ENCODE measurements around the gene PC. TPM values are rescaled to one million over a fixed set of nuclear protein-coding genes. Genes with fewer than 3 reads are reported as not detected.

Gene PC
- total RNA-seq, 1 experiment from 2014 or later: 24.5 TPM

DNA sequence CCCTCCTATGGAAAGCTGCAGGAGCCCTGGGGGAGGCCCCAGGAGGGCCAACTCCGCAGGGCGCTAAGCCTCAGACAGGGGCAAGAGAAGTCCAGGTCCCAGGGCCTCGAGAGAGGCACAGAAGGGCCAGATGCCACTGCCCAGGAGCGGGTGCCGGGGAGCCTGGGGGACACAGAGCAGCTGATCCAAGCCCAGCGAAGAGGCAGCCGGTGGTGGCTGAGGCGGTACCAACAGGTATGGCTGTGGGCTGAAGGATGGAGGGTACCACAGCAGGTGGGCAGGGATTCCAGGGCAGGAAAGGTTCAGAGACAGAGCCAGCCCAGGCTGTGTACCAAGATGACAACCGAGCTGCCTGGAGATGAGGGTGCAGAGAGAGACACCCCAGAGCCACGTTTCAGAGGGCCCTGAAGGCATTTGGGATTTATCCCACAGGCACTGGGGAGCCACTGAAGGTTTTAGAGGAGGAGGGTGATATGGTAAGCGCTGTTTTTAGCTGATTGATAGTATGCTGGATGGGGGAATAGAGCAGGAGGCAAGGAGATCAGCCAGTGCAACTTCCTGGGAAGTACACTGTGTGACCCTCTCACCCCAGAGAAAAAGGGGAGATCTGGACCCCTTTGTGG, 17.3 kb upstream of the PC start:
- Histone ChIP-seq H3K4me3 (ENCODE audit: low read length) (no peak overlapping the region), H3K79me2 (ENCODE audit: low read length) (no peaks in the 10 kb centered on the region), H2AFZ (ENCODE audit: low read length) (no peak overlapping the region), H3K9me3 (ENCODE audit: low read length) (no peaks in the 10 kb centered on the region; the same call in 1 of the 2 replicates), H3K27ac (ENCODE audit: low read length) (no peak overlapping the region), H3K36me3 (ENCODE audit: low read depth, low read length) (no peaks in the 10 kb centered on the region), H3K4me2 (ENCODE audit: low read length) (no peak overlapping the region), H4K20me1 (ENCODE audit: low read length) (no peaks in the 10 kb centered on the region), H3K9me2 (replicated peaks; ENCODE audit: low read length) (no peaks in the 10 kb centered on the region), H3K9ac (ENCODE audit: low read length) (no peak overlapping the region), H3K4me1 (ENCODE audit: insufficient read depth, low read length) (peaks cover 19% of the 10 kb centered on the region), H3K27me3 (ENCODE audit: low read length) (no peaks in the 10 kb centered on the region), H3F3A (ENCODE audit: low read length, unreplicated experiment) (no peaks in the 10 kb centered on the region)
- no peak for DNase-seq
- TF ChIP-seq, protein P1, sequence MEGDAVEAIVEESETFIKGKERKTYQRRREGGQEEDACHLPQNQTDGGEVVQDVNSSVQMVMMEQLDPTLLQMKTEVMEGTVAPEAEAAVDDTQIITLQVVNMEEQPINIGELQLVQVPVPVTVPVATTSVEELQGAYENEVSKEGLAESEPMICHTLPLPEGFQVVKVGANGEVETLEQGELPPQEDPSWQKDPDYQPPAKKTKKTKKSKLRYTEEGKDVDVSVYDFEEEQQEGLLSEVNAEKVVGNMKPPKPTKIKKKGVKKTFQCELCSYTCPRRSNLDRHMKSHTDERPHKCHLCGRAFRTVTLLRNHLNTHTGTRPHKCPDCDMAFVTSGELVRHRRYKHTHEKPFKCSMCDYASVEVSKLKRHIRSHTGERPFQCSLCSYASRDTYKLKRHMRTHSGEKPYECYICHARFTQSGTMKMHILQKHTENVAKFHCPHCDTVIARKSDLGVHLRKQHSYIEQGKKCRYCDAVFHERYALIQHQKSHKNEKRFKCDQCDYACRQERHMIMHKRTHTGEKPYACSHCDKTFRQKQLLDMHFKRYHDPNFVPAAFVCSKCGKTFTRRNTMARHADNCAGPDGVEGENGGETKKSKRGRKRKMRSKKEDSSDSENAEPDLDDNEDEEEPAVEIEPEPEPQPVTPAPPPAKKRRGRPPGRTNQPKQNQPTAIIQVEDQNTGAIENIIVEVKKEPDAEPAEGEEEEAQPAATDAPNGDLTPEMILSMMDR (conservative IDR thresholded peaks at IDR 0.05; ENCODE audit: low read depth, low read length): no peak
- TF ChIP-seq EZH2 (IDR thresholded peaks at IDR 0.05; ENCODE audit: low read length, unreplicated experiment) (no peak), EZH2phosphoT487 (IDR thresholded peaks at IDR 0.05; ENCODE audit: borderline replicate concordance, low read length) (no peak)
- CTCF ChIA-PET: interaction anchor here (0.5 kb wide), 1 partner anchor 359 kb away, joined by 4 read pairs; the partner anchor contains the start of gene RBM14
- intact Hi-C loops (cut with micrococcal nuclease): no loop called here
- POLR2A ChIA-PET (ENCODE audit: unreplicated experiment): no interaction called here
- ATAC-seq: no peak
- no TSS peak for BruUV-seq (replicated peaks)

DNA sequence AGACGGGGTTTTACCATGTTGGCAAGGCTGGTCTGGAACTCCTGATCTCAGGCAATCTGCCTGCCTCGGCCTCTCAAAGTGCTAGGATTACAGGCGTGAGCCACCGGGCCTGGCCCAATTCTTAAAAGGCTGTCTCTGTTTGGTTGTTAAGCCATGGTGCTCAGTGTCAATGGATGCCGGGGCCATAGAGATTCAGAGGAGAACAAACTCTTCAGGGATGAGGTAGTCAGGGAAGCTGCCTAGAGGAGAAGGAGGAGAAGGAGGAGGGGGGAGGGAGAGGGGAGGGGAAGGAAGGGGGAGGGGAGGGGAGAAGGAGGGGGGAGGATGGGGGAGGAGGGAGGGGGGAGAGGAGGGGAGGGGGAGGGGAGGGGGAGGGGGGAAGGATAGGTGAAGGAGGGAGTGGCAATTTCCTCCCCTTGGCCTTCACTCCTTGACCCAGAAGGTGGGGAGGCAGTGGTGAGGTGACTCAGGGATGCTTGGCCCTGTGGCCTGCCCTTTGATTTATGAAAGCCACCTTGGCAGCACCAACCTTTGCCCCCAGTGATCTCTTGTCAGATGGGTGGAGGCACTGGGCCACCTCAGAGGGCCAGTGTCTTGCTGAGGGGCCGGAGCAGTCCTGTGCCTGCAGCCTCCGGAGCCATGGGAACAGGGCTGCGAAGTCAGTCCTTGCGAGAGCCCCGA, 16.7 kb upstream of the PC start, which contains the start of gene C11orf86:
C11orf86 (plus strand) TSS at position 581 of the 681 bp plus-strand sequence; CDS start at position 640, 59 bp downstream.
- Histone ChIP-seq H3K79me2 (ENCODE audit: low read length) (no peaks in the 10 kb centered on the region), H3K27me3 (ENCODE audit: low read length) (no peaks in the 10 kb centered on the region), H3K27ac (ENCODE audit: low read length) (no peak within 1 kb of the TSS), H3F3A (ENCODE audit: low read length, unreplicated experiment) (no peaks in the 10 kb centered on the region), H3K4me1 (ENCODE audit: insufficient read depth, low read length) (peaks cover 25% of the 10 kb centered on the region), H2AFZ (ENCODE audit: low read length) (no peak within 1 kb of the TSS), H4K20me1 (ENCODE audit: low read length) (no peaks in the 10 kb centered on the region), H3K9ac (ENCODE audit: low read length) (no peak within 1 kb of the TSS), H3K4me3 (ENCODE audit: low read length) (no peak within 1 kb of the TSS), H3K9me2 (replicated peaks; ENCODE audit: low read length) (no peaks in the 10 kb centered on the region), H3K36me3 (ENCODE audit: low read depth, low read length) (no peaks in the 10 kb centered on the region), H3K9me3 (ENCODE audit: low read length) (no peaks in the 10 kb centered on the region; the same call in 1 of the 2 replicates), H3K4me2 (ENCODE audit: low read length) (no peak within 1 kb of the TSS)
- TF ChIP-seq EZH2 (IDR thresholded peaks at IDR 0.05; ENCODE audit: low read length, unreplicated experiment): no peak
- TF ChIP-seq, protein P1 (conservative IDR thresholded peaks at IDR 0.05; ENCODE audit: low read depth, low read length): no peak
- TF ChIP-seq EZH2phosphoT487 (IDR thresholded peaks at IDR 0.05; ENCODE audit: borderline replicate concordance, low read length): no peak
- intact Hi-C loops (cut with micrococcal nuclease): no loop called here
- DNase-seq: no peak
- POLR2A ChIA-PET (ENCODE audit: unreplicated experiment): no interaction called here
- BruUV-seq (replicated peaks): no TSS peak
- ATAC-seq: no peak
- CTCF ChIA-PET: interaction anchor here (0.5 kb wide), 1 partner anchor 358 kb away, joined by 4 read pairs; the partner anchor contains the start of gene RBM14

Measured in PC-3 (cell line).